K562 (cell line): Measurements from ENCODE around the gene DAPK1. TPM values are rescaled to one million over a fixed set of nuclear protein-coding genes. Genes with fewer than 3 reads are reported as not detected.

ENCODE experiments used
- ATAC-seq: fragments of 200-7000 bp; cut with Tn5 transposase; 3 replicates; pipeline ENCODE4 v1.9.1; 2020; ENCODE audit warnings: moderate library complexity
- BruUV-seq: library from RNA; stranded (reverse); fragments of 400-500 nt; replicated peaks from 2 replicates; lab custom pipeline; 2021; lab: Mats Ljungman, UMichigan
- CTCF ChIA-PET: fragments of 300-600 bp; formaldehyde crosslinking; extraction: SDS; loops from one replicate; lab custom pipeline; 2021; ENCODE audit warnings: low intra/inter-chr PET ratio; lab: Yijun Ruan, JAX
- POLR2A ChIA-PET: fragments of 300-600, 350-650 bp; sonication (Branson Sonifier 250); formaldehyde crosslinking; extraction: SDS; loops from one replicate; lab custom pipeline; 2021; ENCODE audit warnings: antibody characterized with exemption, inconsistent platforms; lab: Yijun Ruan, JAX
- DNase-seq, 4 experiments: peaks; one replicate each; pipeline versions ENCODE4 v3.0.0 to v3.0.0-alpha.2; 2011 to 2018; ENCODE audit warnings: low spot score in 3 of 4, mixed read lengths in 3 of 4; ENCODE audit errors: extremely low read depth in 1 of 4
- FAIRE-seq: peaks from 2 replicates; lab custom pipeline; 2011; peaks lifted over from hg19 to GRCh38; lab: Jason Lieb, UNC
- H2AFZ ChIP-seq: 2 replicates; pipeline ENCODE4 v1.6.0; 2011; ENCODE audit warnings: low read depth, low read length, control low read depth, inconsistent platforms
- H3K27ac ChIP-seq: fragments of 200-600 bp; 3 replicates; pipeline ENCODE4 v1.8.0; 2011; ENCODE audit warnings: low read depth, mild to moderate bottlenecking, control low read depth, inconsistent platforms, low read length, moderate library complexity, mixed read lengths; ENCODE audit errors: extremely low read depth
- H3K27me3 ChIP-seq, 2 experiments: fragments of 300-600 bp in 1 of 2; 2 replicates in 1 of 2; 3 replicates in 1 of 2; pipeline versions ENCODE4 v1.6.0 to v1.8.0; 2011; ENCODE audit warnings: inconsistent platforms in 2 of 2, low read length in 2 of 2, mild to moderate bottlenecking in 1 of 2, mixed read lengths in 1 of 2, moderate library complexity in 1 of 2; ENCODE audit not compliant: control insufficient read depth in 2 of 2, insufficient read depth in 2 of 2
- H3K36me3 ChIP-seq: fragments of 300-600 bp; 3 replicates; pipeline ENCODE4 v1.8.0; 2011; ENCODE audit warnings: mild to moderate bottlenecking, low read length, inconsistent platforms; ENCODE audit not compliant: control insufficient read depth, insufficient read depth
- H3K4me1 ChIP-seq, 2 experiments: fragments of 200-600 bp in 1 of 2; replicated peaks in 1 of 2; 2 replicates in 1 of 2; 3 replicates in 1 of 2; pipeline versions ENCODE4 v1.5.1 to v1.8.0; 2011; ENCODE audit warnings: inconsistent platforms in 2 of 2, low read length in 2 of 2, mild to moderate bottlenecking in 1 of 2, mixed read lengths in 1 of 2, moderate library complexity in 1 of 2; ENCODE audit not compliant: control insufficient read depth in 2 of 2, insufficient read depth in 2 of 2
- H3K4me2 ChIP-seq: 2 replicates; pipeline ENCODE4 v1.6.1; 2011; ENCODE audit warnings: low read length, control low read depth, inconsistent platforms, mixed read lengths; ENCODE audit not compliant: insufficient read depth
- H3K4me3 ChIP-seq: fragments of 200-600 bp; sonication (generic), shearing (Covaris generic); 2 replicates; pipeline ENCODE4 v1.5.1; 2016; ENCODE audit warnings: control low read depth, inconsistent platforms
- H3K79me2 ChIP-seq: fragments of 200-600 bp; 3 replicates; pipeline ENCODE4 v1.8.0; 2011; ENCODE audit warnings: low read length, inconsistent platforms; ENCODE audit not compliant: control insufficient read depth, insufficient read depth
- H3K9ac ChIP-seq, 2 experiments: 2 replicates each; pipeline versions ENCODE4 v1.6.0 to v1.6.1; 2011; ENCODE audit warnings: low read depth in 2 of 2, low read length in 2 of 2, control low read depth in 1 of 2, inconsistent platforms in 1 of 2, mild to moderate bottlenecking in 1 of 2, mixed read lengths in 1 of 2; ENCODE audit not compliant: insufficient read depth in 1 of 2
- H3K9me1 ChIP-seq: one replicate; pipeline ENCODE4 v1.6.0; 2011; ENCODE audit warnings: inconsistent platforms, mild to moderate bottlenecking, low read length, moderate library complexity; ENCODE audit not compliant: control insufficient read depth, insufficient read depth
- H3K9me3 ChIP-seq: replicated peaks from 2 replicates; pipeline ENCODE4 v1.5.1; 2011; ENCODE audit warnings: low read depth, low read length, inconsistent platforms; ENCODE audit not compliant: control insufficient read depth, insufficient read depth
- H4K20me1 ChIP-seq: replicated peaks from 2 replicates; pipeline ENCODE4 v1.6.1; 2011; ENCODE audit warnings: low read length, inconsistent platforms, mixed read lengths; ENCODE audit not compliant: control insufficient read depth, insufficient read depth
- CBX3 ChIP-seq, 2 experiments: IDR thresholded peaks; 1 replicate in 1 of 2; 2 replicates in 1 of 2; pipeline ENCODE4 v1.6.1; 2012; ENCODE audit warnings: inconsistent platforms in 2 of 2, low read length in 2 of 2, borderline replicate concordance in 1 of 2, control low read depth in 1 of 2
- LARP7 ChIP-seq: fragments of 450-650 bp; IDR thresholded peaks from 2 replicates; pipeline ENCODE4 v1.6.1; 2016
- NFIC ChIP-seq: fragments of 450-650 bp; IDR thresholded peaks from 2 replicates; pipeline ENCODE4 v1.6.1; 2017; ENCODE audit warnings: mild to moderate bottlenecking, inconsistent platforms
- WGBS: fragments of 100-300 bp; shearing (Covaris generic); methylation state at CpG from one replicate; pipeline ENCODE4 v1.1.6; 2016; ENCODE audit warnings: low coverage, mixed read lengths; ENCODE audit not compliant: insufficient coverage; ENCODE audit errors: missing lambda C conversion rate; 5-methylcytosine and 5-hydroxymethylcytosine counted together
- in situ Hi-C: fragments of 300-500 bp; cut with MboI; formaldehyde crosslinking; loops from 4 replicates; pipeline ENCODE4 v1.15.0; 2018; ENCODE audit warnings: inconsistent platforms, mixed read lengths
- intact Hi-C: fragments of 100-400 bp; cut with micrococcal nuclease; formaldehyde crosslinking; loops from 2 replicates; pipeline ENCODE4 v1.14.2; 2022
- polyA plus RNA-seq, 8 experiments: library from polyadenylated mRNA; depleted of rRNA in 4 of 8; stranded (reverse) in 5 of 8; unstranded in 3 of 8; fragments of >200 nt; fragmentation: Nextera tagmentation in 2 of 8; fragmentation: Illumina TruSeq in 1 of 8; extraction: Ambion mirVana in 2 of 8; extraction: Trizol in 1 of 8; gene quantifications; 2 replicates each; pipeline versions ENCODE4 v1.2.1 to v1.2.3, GENCODE V29; 2011 to 2014; ENCODE audit warnings: inconsistent platforms in 1 of 8, missing spikeins in 1 of 8
- small RNA-seq: library from RNA; depleted of rRNA; stranded (forward); fragments of <200 nt; gene quantifications from one replicate; pipeline ENCODE3, GENCODE V24; 2014
- total RNA-seq, 7 experiments: library from RNA; depleted of rRNA in 6 of 7; stranded (reverse); fragments of >200 nt in 6 of 7; fragmentation: Illumina TruSeq in 2 of 7; extraction: Trizol in 2 of 7; gene quantifications; 2 replicates each; pipeline versions ENCODE4 v1.2.1 to v1.2.3, GENCODE V29; 2011 to 2021; ENCODE audit warnings: low replicate concordance in 1 of 7
- TF ChIP-seq, protein P1 (sequence below): fragments of 250-450 bp; sonication (Bioruptor Pico); IDR thresholded peaks from 2 replicates; pipeline ENCODE4 v1.9.0; 2021; ENCODE audit warnings: mild to moderate bottlenecking

The DAPK1 gene
- total and polyA plus RNA-seq, 9 of the 15 experiments (the other 6 are each of a cell fraction or from before 2014, with no cell fraction given), result 1.7 to 26.4 (median 15.8) TPM

DNA sequence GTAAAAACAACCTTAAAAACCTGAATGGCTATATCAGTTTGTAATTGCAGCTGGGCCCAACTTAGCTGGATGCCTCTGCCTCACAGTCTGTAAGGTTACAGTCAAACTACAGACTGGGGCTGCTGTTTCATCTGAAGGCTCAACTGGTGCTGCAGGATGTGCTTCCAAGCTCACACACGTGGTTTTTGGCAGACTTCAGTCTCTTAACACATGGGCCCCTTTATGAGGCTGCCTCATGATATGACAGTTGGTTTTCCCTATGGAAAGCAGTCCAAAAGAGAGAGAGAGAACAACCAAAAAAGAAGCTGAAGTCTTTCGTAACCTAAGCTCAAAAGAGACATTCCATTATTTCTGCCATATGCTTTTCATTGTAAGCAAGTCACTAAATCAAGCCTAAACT, 255.6 kb downstream of the DAPK1 start:
- FAIRE-seq, result no peak
- CTCF ChIA-PET, result no interaction called here

More for the DNA sequence above, 255.6 kb downstream of the DAPK1 start:
- H3K27me3 ChIP-seq, result no peaks in the 10 kb centered on the region
- WGBS, result 43% methylated on average over 2 of the region's 2 CpGs
- ATAC-seq (no peak), DNase-seq (no peak)
- no peak overlapping the region for H3K27ac ChIP-seq
- POLR2A ChIA-PET, result no interaction called here
- H3K4me2 ChIP-seq, result no peak overlapping the region
- no peaks in the 10 kb centered on the region for H4K20me1 ChIP-seq
- no TSS peak for BruUV-seq
- no peak overlapping the region for H2AFZ ChIP-seq
- intact Hi-C loops (no loop called here), in situ Hi-C loops (no loop called here)
- H3K4me3 ChIP-seq, result no peak overlapping the region
- H3K9ac ChIP-seq, result no peak overlapping the region
- H3K9me3 ChIP-seq, result no peaks in the 10 kb centered on the region; the same call in 1 of the 2 replicates
- H3K79me2 ChIP-seq, result no peaks in the 10 kb centered on the region
- no peaks in the 10 kb centered on the region for H3K9me1 ChIP-seq
- TF ChIP-seq NFIC (no peak), LARP7 (no peak), CBX3 (IDR thresholded peaks at IDR 0.05; ENCODE audit: borderline replicate concordance in 1 of 2, low read length in 2 of 2) (peak in 1 of 2 experiments; percentile 44; a peak in 1 of 3 replicates)
- TF ChIP-seq, protein P1, sequence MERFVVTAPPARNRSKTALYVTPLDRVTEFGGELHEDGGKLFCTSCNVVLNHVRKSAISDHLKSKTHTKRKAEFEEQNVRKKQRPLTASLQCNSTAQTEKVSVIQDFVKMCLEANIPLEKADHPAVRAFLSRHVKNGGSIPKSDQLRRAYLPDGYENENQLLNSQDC (CRISPR knock-in tag), result no peak
- H3K4me1 ChIP-seq, result no peaks in the 10 kb centered on the region
- no peaks in the 10 kb centered on the region for H3K36me3 ChIP-seq

Small RNA genes lying within 50 kb of the gene (small RNA-seq; reads per million reads assigned to genes)
- 0.18 reads per million for gene AL161787.1

Other genes starting within 250 kb of the DAPK1 start
- gene CTSL, start 228.3 kb downstream of the DAPK1 start, total RNA-seq (2014; rRNA removed), result 81.5 and 97.6 TPM in 2 replicates
- 93.7 and 105 TPM in 2 replicates for gene CTSL, start 228.3 kb downstream of the DAPK1 start, total RNA-seq (2014; rRNA removed; fragmentation: Illumina TruSeq; extraction: Trizol)
- 73.7 and 78.3 TPM in 2 replicates for gene CTSL, start 228.3 kb downstream of the DAPK1 start, total RNA-seq (2015; rRNA removed; fragmentation: Illumina TruSeq; extraction: Trizol)
- gene CTSL, start 228.3 kb downstream of the DAPK1 start, total RNA-seq (2021), result 65.7 and 76.4 TPM in 2 replicates
- 82.5 and 165 TPM in 2 replicates for gene CTSL, start 228.3 kb downstream of the DAPK1 start, polyA plus RNA-seq (2011; rRNA removed)
- 98.7 and 108 TPM in 2 replicates for gene CTSL, start 228.3 kb downstream of the DAPK1 start, polyA plus RNA-seq (2014; fragmentation: Illumina TruSeq; extraction: Trizol)
- gene CTSL, start 228.3 kb downstream of the DAPK1 start, polyA plus RNA-seq (2014; fragmentation: Nextera tagmentation; extraction: Ambion mirVana), result 10 to 100 TPM; 55.9 to 61.8 TPM
- 111 and 118 TPM in 2 replicates for gene CTSL, start 228.3 kb downstream of the DAPK1 start, polyA plus RNA-seq (2014; rRNA removed)